Measurements from ENCODE around the gene RGS14.

RGS14 gene

GRCh38 chr5:177311723-177312648 lies 45.7 kb upstream of the RGS14 start, which contains the start of gene MXD3:
Gene MXD3, minus strand, starts transcription at chr5:177311898. Its CDS starts 68 bp downstream, at chr5:177311830.
- no peak for TF ChIP-seq EZH2phosphoT487 (conservative IDR thresholded peaks at IDR 0.05; ENCODE audit: low read length)
- TF ChIP-seq, protein P1, sequence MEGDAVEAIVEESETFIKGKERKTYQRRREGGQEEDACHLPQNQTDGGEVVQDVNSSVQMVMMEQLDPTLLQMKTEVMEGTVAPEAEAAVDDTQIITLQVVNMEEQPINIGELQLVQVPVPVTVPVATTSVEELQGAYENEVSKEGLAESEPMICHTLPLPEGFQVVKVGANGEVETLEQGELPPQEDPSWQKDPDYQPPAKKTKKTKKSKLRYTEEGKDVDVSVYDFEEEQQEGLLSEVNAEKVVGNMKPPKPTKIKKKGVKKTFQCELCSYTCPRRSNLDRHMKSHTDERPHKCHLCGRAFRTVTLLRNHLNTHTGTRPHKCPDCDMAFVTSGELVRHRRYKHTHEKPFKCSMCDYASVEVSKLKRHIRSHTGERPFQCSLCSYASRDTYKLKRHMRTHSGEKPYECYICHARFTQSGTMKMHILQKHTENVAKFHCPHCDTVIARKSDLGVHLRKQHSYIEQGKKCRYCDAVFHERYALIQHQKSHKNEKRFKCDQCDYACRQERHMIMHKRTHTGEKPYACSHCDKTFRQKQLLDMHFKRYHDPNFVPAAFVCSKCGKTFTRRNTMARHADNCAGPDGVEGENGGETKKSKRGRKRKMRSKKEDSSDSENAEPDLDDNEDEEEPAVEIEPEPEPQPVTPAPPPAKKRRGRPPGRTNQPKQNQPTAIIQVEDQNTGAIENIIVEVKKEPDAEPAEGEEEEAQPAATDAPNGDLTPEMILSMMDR (IDR thresholded peaks at IDR 0.05; ENCODE audit: insufficient read depth, low read length, poor library complexity, severe bottlenecking): no peak
- H3K79me2 ChIP-seq (ENCODE audit: insufficient read depth, low read length): no peaks in the 10 kb centered on the region
- 0 out of 2 replicates have a peak, but pooled peaks cover under 1% of the 10 kb centered on the region for H3K36me3 ChIP-seq (ENCODE audit: low read length)
- H3K27me3 ChIP-seq (ENCODE audit: low read length): no peaks in the 10 kb centered on the region
- H4K20me1 ChIP-seq (ENCODE audit: low read depth, low read length): peaks cover 6% of the 10 kb centered on the region; the same call in 1 of the 2 replicates
- H3K4me3 ChIP-seq (ENCODE audit: insufficient read depth, low read length, poor library complexity, severe bottlenecking): peak within 1 kb of the TSS; percentile 64
- H3K9me2 ChIP-seq (replicated peaks; ENCODE audit: insufficient read depth, low read length): no peaks in the 10 kb centered on the region
- H3K9ac ChIP-seq (ENCODE audit: low read length): peak within 1 kb of the TSS; percentile 75
- peak within 1 kb of the TSS; percentile 72 for H2AFZ ChIP-seq (ENCODE audit: low read depth, low read length, severe bottlenecking)
- H3K27ac ChIP-seq (ENCODE audit: low read depth, low read length): peak within 1 kb of the TSS; percentile 88
- H3F3A ChIP-seq (ENCODE audit: insufficient read depth): peaks cover 29% of the 10 kb centered on the region
- H3K4me2 ChIP-seq (ENCODE audit: low read depth, low read length, poor library complexity, severe bottlenecking): peak within 1 kb of the TSS; percentile 88
- H3K9me3 ChIP-seq (ENCODE audit: insufficient read depth, low read length): no peaks in the 10 kb centered on the region

GRCh38 chr5:177312649-177313181 lies 45.0 kb upstream of the RGS14 start:
- H3K27me3 ChIP-seq (ENCODE audit: low read length): no peaks in the 10 kb centered on the region
- TF ChIP-seq, protein P1 (IDR thresholded peaks at IDR 0.05; ENCODE audit: insufficient read depth, low read length, poor library complexity, severe bottlenecking): peak; percentile 18
- no peak for TF ChIP-seq EZH2phosphoT487 (conservative IDR thresholded peaks at IDR 0.05; ENCODE audit: low read length)
- H2AFZ ChIP-seq (ENCODE audit: low read depth, low read length, severe bottlenecking): peak overlapping the region; percentile 8
- H3K4me2 ChIP-seq (ENCODE audit: low read depth, low read length, poor library complexity, severe bottlenecking): peak overlapping the region; percentile 88
- H3K9ac ChIP-seq (ENCODE audit: low read length): peak overlapping the region; percentile 75
- no peaks in the 10 kb centered on the region for H3K9me2 ChIP-seq (replicated peaks; ENCODE audit: insufficient read depth, low read length)
- H3K79me2 ChIP-seq (ENCODE audit: insufficient read depth, low read length): no peaks in the 10 kb centered on the region
- peaks cover 26% of the 10 kb centered on the region for H3F3A ChIP-seq (ENCODE audit: insufficient read depth)
- H4K20me1 ChIP-seq (ENCODE audit: low read depth, low read length): peaks cover 6% of the 10 kb centered on the region; the same call in 1 of the 2 replicates
- H3K9me3 ChIP-seq (ENCODE audit: insufficient read depth, low read length): no peaks in the 10 kb centered on the region
- peak overlapping the region; percentile 88 for H3K27ac ChIP-seq (ENCODE audit: low read depth, low read length)
- H3K4me3 ChIP-seq (ENCODE audit: insufficient read depth, low read length, poor library complexity, severe bottlenecking): peak overlapping the region; percentile 50
- H3K36me3 ChIP-seq (ENCODE audit: low read length): no peaks in the 10 kb centered on the region

DNA sequence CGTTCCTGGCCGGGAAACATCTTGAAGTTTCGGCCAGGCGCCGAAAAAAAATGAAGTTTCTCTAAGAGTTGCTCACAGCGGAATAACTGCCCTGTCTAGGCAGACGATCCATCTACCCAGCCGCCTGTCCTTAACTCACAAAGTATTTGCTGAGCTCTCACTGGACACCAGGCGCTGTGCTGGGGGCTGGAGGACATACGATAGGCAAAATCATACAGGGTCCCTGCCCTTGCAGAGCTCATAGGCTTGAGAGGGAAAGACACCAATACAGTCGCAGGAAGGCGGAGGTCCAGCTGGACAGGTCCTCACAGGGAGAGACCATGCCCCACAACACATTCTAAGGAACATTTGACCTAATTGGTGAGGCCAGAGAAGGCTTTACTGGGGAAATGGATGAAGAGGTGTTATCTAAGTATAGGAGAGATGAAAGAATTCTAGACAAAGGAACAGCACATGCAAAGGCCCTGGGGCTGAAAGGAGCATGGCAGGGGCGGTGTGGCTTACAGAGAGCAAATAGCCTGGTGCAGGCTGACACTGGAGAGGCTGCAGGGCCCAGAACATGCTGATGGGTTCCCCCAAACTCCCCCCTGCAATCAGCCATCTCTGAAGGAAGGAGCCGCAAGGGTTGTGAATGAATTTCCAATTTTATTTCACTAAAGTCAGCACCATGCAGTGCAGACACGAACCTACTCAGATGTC lies 44.0 kb upstream of the RGS14 start:
- peaks cover 6% of the 10 kb centered on the region; the same call in 1 of the 2 replicates for H4K20me1 ChIP-seq (ENCODE audit: low read depth, low read length)
- peaks cover 26% of the 10 kb centered on the region for H3F3A ChIP-seq (ENCODE audit: insufficient read depth)
- no peaks in the 10 kb centered on the region for H3K36me3 ChIP-seq (ENCODE audit: low read length)
- H3K9me2 ChIP-seq (replicated peaks; ENCODE audit: insufficient read depth, low read length): no peaks in the 10 kb centered on the region
- no peak overlapping the region for H3K9ac ChIP-seq (ENCODE audit: low read length)
- H2AFZ ChIP-seq (ENCODE audit: low read depth, low read length, severe bottlenecking): no peak overlapping the region
- H3K27ac ChIP-seq (ENCODE audit: low read depth, low read length): no peak overlapping the region
- TF ChIP-seq EZH2phosphoT487 (conservative IDR thresholded peaks at IDR 0.05; ENCODE audit: low read length): no peak
- TF ChIP-seq, protein P1 (IDR thresholded peaks at IDR 0.05; ENCODE audit: insufficient read depth, low read length, poor library complexity, severe bottlenecking): no peak
- no peak overlapping the region for H3K4me3 ChIP-seq (ENCODE audit: insufficient read depth, low read length, poor library complexity, severe bottlenecking)
- no peaks in the 10 kb centered on the region for H3K27me3 ChIP-seq (ENCODE audit: low read length)
- no peaks in the 10 kb centered on the region for H3K79me2 ChIP-seq (ENCODE audit: insufficient read depth, low read length)
- H3K9me3 ChIP-seq (ENCODE audit: insufficient read depth, low read length): no peaks in the 10 kb centered on the region
- H3K4me2 ChIP-seq (ENCODE audit: low read depth, low read length, poor library complexity, severe bottlenecking): no peak overlapping the region
